NCI-H1417 treated with DMSO at 0.1 percent for 48 hours (cell line): ENCODE results near the gene ERG.
A peak's percentile ranks its signal among the peaks of the same experiment; 100 is the strongest.

Experiments used
- DNase-seq: peaks from one replicate; lab custom pipeline; 2025; lab: John Stamatoyannopoulos, UW

Gene ERG, protein sequence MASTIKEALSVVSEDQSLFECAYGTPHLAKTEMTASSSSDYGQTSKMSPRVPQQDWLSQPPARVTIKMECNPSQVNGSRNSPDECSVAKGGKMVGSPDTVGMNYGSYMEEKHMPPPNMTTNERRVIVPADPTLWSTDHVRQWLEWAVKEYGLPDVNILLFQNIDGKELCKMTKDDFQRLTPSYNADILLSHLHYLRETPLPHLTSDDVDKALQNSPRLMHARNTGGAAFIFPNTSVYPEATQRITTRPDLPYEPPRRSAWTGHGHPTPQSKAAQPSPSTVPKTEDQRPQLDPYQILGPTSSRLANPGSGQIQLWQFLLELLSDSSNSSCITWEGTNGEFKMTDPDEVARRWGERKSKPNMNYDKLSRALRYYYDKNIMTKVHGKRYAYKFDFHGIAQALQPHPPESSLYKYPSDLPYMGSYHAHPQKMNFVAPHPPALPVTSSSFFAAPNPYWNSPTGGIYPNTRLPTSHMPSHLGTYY

DNA sequence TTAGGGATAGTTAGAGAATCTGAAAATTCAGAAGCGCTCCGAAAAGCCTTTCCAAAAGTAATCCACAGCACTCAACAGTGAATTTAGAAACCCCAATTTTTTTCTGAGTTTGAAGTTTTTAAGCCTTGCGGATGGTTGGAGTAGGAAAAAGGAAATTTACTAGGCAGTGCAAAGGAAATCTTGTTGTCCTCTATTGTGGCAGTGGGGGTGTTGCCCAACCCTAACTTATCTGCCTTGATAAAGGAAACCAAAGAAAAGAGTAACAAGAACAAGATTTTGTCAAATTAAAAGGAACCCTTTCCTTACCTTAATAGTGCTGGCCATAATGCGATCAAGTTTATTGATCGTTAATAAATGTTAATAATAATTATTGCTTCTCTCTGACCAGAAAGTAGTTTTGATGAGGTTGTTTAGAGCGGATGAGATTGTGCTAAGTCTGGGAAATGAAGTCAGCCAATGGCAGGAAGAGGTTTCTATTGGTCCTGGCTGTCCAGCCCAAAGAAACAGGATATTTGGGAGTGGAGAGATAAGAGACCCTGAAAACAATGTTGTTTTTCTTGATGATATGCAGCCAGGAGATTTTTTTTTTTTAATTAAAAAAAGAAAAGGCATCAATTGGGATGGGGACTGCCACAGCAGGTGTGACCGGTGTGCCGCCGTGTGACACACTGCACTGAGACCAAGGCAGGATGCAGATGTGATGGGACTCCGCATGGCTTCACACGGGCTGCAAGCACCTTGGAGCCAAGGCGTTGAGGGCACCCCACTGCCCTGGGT is at the start of gene ERG:
Gene ERG (minus strand): TSS at position 421 of the 777 bp plus-strand sequence. CDS start 97 bp downstream, at position 324.
- DNase-seq = no peak

DNA sequence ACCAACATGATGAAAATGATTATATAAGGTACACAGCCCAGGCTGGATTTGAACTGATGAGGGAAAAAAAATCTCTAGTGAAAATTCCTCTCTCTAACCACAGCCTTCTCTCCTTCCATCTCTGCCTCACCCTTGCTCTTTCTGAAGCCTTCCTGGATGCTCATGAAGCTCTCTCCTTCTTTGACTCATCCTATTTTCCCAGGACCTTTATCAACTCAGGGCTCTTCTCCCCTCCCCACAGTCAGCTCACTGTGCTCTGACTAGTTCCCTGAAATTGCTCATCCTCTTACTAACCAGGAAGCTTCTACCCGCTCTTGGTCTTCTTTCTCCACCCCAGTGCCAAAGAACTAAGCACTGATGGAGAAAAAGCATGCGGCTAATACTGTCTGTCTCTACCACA is 46.4 kb upstream of the ERG start:
- DNase-seq = no peak

DNA sequence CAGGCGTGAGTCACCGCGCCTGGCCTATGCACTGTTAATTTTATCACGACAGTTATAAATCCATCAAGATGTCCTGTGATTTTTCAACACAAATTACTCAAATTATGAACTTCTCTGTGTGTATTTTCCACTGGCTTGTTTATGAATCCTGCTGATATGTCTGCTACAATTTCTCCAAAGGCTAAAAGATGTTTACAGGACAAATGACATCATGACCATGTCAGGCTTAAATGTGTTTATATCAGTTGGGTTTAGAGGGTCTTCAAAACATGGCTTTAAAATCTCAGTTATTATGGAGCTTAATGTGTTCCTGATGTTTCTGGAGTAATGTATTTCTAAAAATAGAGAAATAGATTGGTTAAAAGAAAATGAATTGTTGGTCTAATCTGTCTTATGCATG is 44.0 kb upstream of the ERG start:
- DNase-seq = no peak

DNA sequence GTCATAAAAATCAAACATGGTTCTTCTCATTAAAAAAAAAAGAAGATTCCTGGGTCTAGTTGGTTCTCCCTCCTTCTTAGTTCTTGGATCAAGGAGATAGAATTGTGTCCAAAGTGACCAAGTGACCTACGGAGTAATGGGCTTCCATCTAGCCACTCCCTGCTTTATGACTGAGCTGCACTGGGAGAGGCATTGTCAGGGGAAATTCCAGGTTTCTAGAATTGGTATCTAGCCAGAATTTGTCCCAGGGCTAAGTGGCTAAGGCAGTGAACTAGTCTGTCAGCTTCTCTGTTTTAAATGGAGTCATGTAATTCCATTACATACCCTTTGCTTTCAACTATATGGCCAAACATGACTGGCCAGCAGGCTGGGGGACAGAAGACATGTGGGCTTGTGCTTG is 40.1 kb upstream of the ERG start:
- DNase-seq = no peak

- no peak for DNase-seq
Measured at GRCh38 chr21:38534591-38534990, 36.3 kb upstream of the ERG start.

GRCh38 chr21:38533887-38534286 is 35.6 kb upstream of the ERG start:
- no peak for DNase-seq

- no peak for DNase-seq
Measured at GRCh38 chr21:38531591-38531990, 33.3 kb upstream of the ERG start.

DNA sequence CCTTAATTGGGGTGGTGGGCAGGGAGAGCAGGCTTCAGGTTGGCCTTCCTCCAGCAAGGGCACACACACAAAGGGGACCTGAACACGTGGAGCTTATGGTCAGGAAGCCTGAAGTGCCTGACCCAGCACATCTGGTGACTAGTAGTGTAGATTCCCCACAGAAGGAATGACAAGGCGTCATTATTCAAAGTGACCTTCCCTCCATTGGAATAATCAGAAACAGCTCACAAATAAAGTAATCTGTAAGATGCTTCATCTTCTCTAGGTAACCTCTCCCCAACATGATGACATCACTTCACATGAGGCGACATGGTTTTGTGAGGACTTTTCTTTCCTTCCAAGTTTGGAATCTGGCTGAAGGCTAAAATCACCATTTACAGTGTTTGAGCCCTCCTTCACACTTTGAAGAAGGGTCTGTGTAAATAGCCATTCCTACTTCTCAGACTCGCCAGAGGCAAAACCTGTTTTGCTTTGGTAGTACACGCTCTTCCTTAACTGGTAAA is 32.8 kb upstream of the ERG start:
- no peak for DNase-seq

- no peak for DNase-seq
Measured at GRCh38 chr21:38527737-38528136, 29.5 kb upstream of the ERG start.

GRCh38 chr21:38525454-38525853 is 27.2 kb upstream of the ERG start:
- no peak for DNase-seq

GRCh38 chr21:38524168-38525153 is 26.2 kb upstream of the ERG start:
- DNase-seq = no peak

DNA sequence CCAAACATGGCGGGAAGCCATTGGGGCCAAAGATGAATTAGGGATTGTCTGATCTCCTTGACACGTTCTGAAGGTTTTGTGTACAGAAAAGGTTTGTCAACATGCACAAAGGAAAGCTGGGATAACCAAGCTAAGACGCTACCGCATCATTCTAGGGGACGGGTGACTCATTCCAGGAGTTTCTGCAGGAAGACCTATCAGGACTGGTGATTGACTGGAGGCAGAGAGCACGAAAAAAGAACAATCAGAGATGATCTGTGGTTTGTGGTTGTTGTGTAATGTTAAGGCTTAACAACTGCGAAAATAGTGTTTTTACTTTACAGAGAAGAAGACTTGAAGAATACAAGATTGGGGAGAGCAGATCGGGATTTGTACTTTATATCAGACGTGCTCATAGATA is 22.2 kb upstream of the ERG start:
- no peak for DNase-seq

DNA sequence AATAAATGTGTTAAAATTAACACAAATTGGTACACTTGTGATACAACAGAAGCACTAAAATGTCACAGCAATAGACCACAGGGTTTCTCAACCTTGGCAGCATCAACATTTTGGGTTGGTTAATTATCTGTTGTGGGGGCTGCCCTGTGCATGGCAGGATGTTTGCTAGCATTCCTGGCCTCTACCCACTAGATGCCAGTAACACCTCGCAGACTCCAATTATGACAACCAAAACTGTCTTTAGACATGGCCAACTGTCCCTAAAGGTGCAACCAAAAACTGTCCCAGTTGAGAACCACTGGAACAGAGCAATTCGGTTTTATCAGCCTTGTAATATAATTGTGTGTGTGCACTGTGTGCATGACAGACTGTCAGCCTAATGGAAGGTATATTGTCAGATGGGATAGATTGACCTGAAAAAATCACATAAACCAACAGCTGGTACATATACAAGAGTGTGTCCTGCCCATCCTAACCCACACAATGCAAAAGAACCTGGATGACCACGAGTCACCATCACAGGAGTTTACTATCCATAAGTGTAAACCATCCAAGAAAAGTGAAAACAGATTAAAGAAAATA is 13.5 kb upstream of the ERG start:
- no peak for DNase-seq

DNA sequence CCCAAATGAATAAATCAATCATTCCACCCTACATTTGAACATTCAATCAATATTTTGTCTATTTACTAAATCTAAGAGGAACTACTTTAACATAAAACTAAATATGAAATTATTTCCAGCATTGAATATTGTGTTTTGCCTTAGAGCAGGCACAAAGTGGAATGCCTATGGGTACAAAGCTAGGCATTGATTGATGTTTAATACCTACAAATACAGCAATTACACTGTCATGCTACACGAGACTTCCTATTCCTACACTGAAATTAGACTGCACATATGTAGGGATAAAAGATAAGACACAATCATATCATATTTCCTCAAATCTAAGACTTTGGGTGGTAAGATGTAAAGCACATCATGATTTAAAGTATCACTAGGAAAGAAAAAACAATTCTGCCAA is 12.9 kb upstream of the ERG start:
- DNase-seq = no peak

- no peak for DNase-seq
Measured at GRCh38 chr21:38507374-38507942, 9.2 kb upstream of the ERG start.

- no peak for DNase-seq
Measured at GRCh38 chr21:38506661-38507281, 8.5 kb upstream of the ERG start.

DNA sequence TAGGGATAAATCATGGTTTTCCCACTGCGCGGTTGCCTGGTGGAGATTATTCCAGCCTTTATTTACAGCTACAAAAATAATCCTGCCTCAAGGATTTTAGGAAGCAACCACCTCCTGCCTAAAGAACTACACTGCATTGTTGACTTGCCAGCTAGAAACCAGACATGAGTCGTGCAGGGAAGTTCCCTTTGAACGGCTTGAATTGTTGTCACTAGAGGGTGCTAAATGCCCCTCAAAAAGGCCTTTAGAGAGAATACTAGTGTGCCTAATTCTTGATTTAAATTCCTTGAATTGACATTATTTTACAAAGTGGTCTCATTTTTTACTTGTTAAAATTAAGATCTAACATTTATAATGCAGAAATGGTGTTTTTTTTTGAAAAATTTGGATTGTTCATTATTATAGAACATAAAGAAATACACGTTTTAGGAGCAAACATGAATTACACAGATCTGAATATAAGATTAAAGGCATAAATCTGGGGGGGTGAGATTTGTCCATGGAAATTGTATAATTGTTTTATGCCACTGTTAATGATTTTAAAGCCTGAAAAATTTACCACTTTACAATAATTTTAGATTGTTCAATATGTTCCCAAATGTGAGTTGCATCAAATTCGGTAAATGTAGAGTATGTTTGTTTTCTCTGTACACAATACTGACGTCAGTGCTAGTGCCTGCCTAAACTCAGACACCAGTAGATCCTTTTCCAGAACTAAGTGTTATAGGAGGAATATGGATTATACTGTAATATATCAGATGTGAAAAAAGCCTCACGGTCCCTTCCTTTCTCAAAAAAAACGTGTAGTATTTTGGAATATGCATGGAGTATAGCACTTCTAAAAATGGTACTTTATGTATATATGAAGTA is 7.6 kb upstream of the ERG start:
- peak; percentile 49 for DNase-seq

GRCh38 chr21:38504066-38504465 is 5.8 kb upstream of the ERG start:
- no peak for DNase-seq

- no peak for DNase-seq
Measured at GRCh38 chr21:38503583-38503982, 5.3 kb upstream of the ERG start.

DNA sequence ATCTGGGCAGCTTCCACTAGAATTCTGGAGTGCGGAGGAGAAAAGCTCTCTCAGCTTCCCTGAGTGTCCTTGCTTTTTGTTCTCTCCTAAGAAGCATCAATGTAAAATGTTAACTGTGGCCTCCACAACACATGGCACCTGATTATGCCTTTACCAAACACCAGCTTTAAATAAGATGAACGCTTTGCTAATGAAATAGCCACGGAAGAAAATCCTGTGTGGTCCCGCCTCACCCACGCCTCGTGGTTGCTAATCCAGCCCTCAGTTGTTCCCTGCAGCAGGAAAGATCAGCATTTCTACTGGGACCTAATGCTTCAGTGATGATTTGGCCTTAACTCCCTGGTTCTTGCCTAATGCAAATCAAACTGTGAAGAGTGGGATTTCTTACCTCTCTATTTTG is 1.8 kb upstream of the ERG start:
- DNase-seq = no peak
